ENCODE results near the gene ZNF813. TPM values are rescaled to one million over a fixed set of nuclear protein-coding genes. Genes with fewer than 3 reads are reported as not detected.

The ZNF813 gene
- total and polyA plus RNA-seq, 9 of the 15 experiments (the other 6 are each of a cell fraction or from before 2014, with no cell fraction given) = 1.3 to 8.0 (median 5.3) TPM

- TF ChIP-seq HDAC2 (IDR thresholded peaks at IDR 0.05) (peak; percentile 64), ZKSCAN1 (IDR thresholded peaks at IDR 0.05; ENCODE audit: low read depth, low read length) (no peak), RBM17 (IDR thresholded peaks at IDR 0.05; ENCODE audit: borderline replicate concordance, low read depth, low read length) (no peak), NKRF (IDR thresholded peaks at IDR 0.05; ENCODE audit: borderline replicate concordance) (peak; percentile 38; the same call in 1 of the 2 replicates), SMAD4 (CRISPR knock-in tag; conservative IDR thresholded peaks at IDR 0.05) (0 out of 2 replicates have a peak, but pooled peaks have one; percentile 20), RFX7 (CRISPR knock-in tag; IDR thresholded peaks at IDR 0.05) (no peak), BRF2 (IDR thresholded peaks at IDR 0.05; ENCODE audit: borderline replicate concordance, insufficient read depth, insufficient read length) (no peak), RCOR1 (IDR thresholded peaks at IDR 0.05; ENCODE audit: borderline replicate concordance in 1 of 2, low read depth in 2 of 2, low read length in 2 of 2) (no peak), ZBTB40 (IDR thresholded peaks at IDR 0.05) (peak; percentile 36; the same call in 1 of the 2 replicates), ZBTB40 (CRISPR knock-in tag; IDR thresholded peaks at IDR 0.05) (no peak), ETV5 (CRISPR knock-in tag; IDR thresholded peaks at IDR 0.05; ENCODE audit: low read depth) (0 out of 2 replicates have a peak, but pooled peaks have one; percentile 42), BCOR (IDR thresholded peaks at IDR 0.05) (no peak), MTA3 (IDR thresholded peaks at IDR 0.05; ENCODE audit: borderline replicate concordance) (peak; percentile 46; the same call in 1 of the 2 replicates)
Measured at GRCh38 chr19:53467485-53468262, at the start of gene ZNF813 (continued).

Measured in K562 (cell line).